Neural progenitor cell (in vitro differentiated cells): Measurements from ENCODE around the gene MAMSTR. TPM values are rescaled to one million over a fixed set of nuclear protein-coding genes. Genes with fewer than 3 reads are reported as not detected.
"Not testable (repeated sequence)": the region's sequence is repeated elsewhere in the genome, so short reads cannot be mapped to it uniquely, and the experiment has no call there.

Source experiments
- DNase-seq: peaks from one replicate; pipeline ENCODE4 v3.0.0-alpha.2; 2016; ENCODE audit warnings: low spot score
- H2AFZ ChIP-seq: fragments of 200-600 bp; sonication (generic); replicated peaks from 2 replicates; pipeline ENCODE4 v1.6.1; 2016; ENCODE audit warnings: antibody characterized with exemption
- H3F3A ChIP-seq: fragments of 200-600 bp; sonication (generic); 2 replicates; pipeline ENCODE4 v1.6.1; 2016; ENCODE audit warnings: antibody characterized with exemption, low read depth
- H3K27ac ChIP-seq: fragments of 200-600 bp; sonication (generic); 2 replicates; pipeline ENCODE4 v1.5.1; 2016; ENCODE audit warnings: mild to moderate bottlenecking
- H3K27me3 ChIP-seq: fragments of 200-600 bp; sonication (generic); 2 replicates; pipeline ENCODE4 v1.6.1; 2016; ENCODE audit warnings: mild to moderate bottlenecking, moderate library complexity
- H3K36me3 ChIP-seq: fragments of 200-600 bp; sonication (generic); 2 replicates; pipeline ENCODE4 v1.5.1; 2016
- H3K4me1 ChIP-seq: fragments of 200-600 bp; sonication (generic); 2 replicates; pipeline ENCODE4 v1.6.1; 2016; ENCODE audit warnings: mixed run types
- H3K4me2 ChIP-seq: fragments of 200-600 bp; sonication (generic); 2 replicates; pipeline ENCODE4 v1.6.1; 2016
- H3K4me3 ChIP-seq: fragments of 200-600 bp; sonication (generic); 2 replicates; pipeline ENCODE4 v1.5.1; 2016
- H3K79me2 ChIP-seq: fragments of 200-600 bp; sonication (generic); 2 replicates; pipeline ENCODE4 v1.6.1; 2016; ENCODE audit warnings: low read depth
- H3K9ac ChIP-seq: fragments of 200-600 bp; sonication (generic); 2 replicates; pipeline ENCODE4 v1.6.1; 2016
- H3K9me3 ChIP-seq: fragments of 200-600 bp; sonication (generic); 2 replicates; pipeline ENCODE4 v1.5.1; 2016; ENCODE audit warnings: low read depth
- H4K20me1 ChIP-seq: fragments of 200-600 bp; sonication (generic); 2 replicates; pipeline ENCODE4 v1.6.1; 2016; ENCODE audit warnings: low read depth
- H3K27ac Mint-ChIP-seq: 3 replicates; pipeline ENCODE4 v1.8.0; 2021; ENCODE audit warnings: mixed read lengths
- H3K27me3 Mint-ChIP-seq: 2 replicates; pipeline ENCODE4 v1.8.0; 2022; ENCODE audit warnings: low read depth, mild to moderate bottlenecking, inconsistent platforms, moderate library complexity, mixed read lengths; ENCODE audit not compliant: insufficient read depth
- H3K36me3 Mint-ChIP-seq: 3 replicates; pipeline ENCODE4 v1.8.0; 2021; ENCODE audit warnings: mixed read lengths
- H3K4me1 Mint-ChIP-seq: 3 replicates; pipeline ENCODE4 v1.8.0; 2021; ENCODE audit warnings: mixed read lengths
- H3K4me3 Mint-ChIP-seq: 3 replicates; pipeline ENCODE4 v1.8.0; 2021; ENCODE audit warnings: mild to moderate bottlenecking, moderate library complexity, mixed read lengths
- H3K9me3 Mint-ChIP-seq: 3 replicates; pipeline ENCODE4 v1.8.0; 2020; ENCODE audit warnings: mixed read lengths
- EZH2 ChIP-seq: fragments of 200-600 bp; sonication (generic); IDR thresholded peaks from 2 replicates; pipeline ENCODE4 v1.6.1; 2017; ENCODE audit warnings: antibody characterized with exemption, mild to moderate bottlenecking, moderate library complexity
- EZH2phosphoT487 ChIP-seq: fragments of 200-600 bp; sonication (generic); IDR thresholded peaks from 2 replicates; pipeline ENCODE4 v1.6.1; 2017; ENCODE audit warnings: antibody characterized with exemption
- total RNA-seq: library from RNA; depleted of rRNA; stranded (reverse); fragments of >200 nt; gene quantifications from 2 replicates; pipeline ENCODE4 v1.2.3, GENCODE V29; 2015; ENCODE audit warnings: low replicate concordance
- TF ChIP-seq, protein P1 (sequence below): fragments of 200-600 bp; sonication (generic); IDR thresholded peaks from 2 replicates; pipeline ENCODE4 v1.5.1; 2017; ENCODE audit warnings: antibody characterized with exemption, mild to moderate bottlenecking

MAMSTR gene
- total RNA-seq, 1 donor from 2014 or later: 1.2 TPM

DNA sequence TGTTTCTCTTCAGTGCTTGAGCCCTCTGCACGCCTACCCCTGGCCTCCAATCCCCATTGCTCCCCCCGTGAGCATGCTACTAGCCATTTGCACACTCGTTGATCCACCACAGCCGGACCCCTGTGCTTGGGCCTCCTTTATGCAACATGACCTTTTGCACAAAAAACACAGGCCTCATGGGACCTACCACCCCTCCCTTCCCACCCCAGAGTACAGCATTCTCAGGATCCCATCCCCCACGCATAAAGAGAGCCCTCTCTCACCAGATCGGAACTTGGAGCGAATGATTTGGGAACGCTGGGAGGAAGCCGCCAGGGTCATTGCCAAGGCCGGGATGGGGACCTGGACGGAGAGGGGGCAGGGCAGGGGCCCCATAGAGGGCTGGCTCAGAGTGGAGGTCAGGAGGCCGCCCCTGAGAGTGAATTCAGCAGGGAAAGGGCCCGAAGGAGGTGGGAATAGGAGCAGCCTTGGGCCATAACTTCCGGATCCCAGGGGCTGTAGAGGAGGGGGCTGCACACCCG lies 754 bp downstream of the MAMSTR start:
- no peaks in the 10 kb centered on the region for H3K36me3 Mint-ChIP-seq
- H3K9me3 Mint-ChIP-seq: no peaks in the 10 kb centered on the region
- Histone ChIP-seq H3K36me3 (no peaks in the 10 kb centered on the region), H3K4me2 (peak overlapping the region; percentile 12), H3K27ac (no peak overlapping the region), H3K4me3 (no peak overlapping the region), H3K79me2 (no peaks in the 10 kb centered on the region), H3K9me3 (no peaks in the 10 kb centered on the region), H3K4me1 (peaks cover 13% of the 10 kb centered on the region), H3F3A (peaks cover 28% of the 10 kb centered on the region), H4K20me1 (no peaks in the 10 kb centered on the region), H3K9ac (no peak overlapping the region), H3K27me3 (no peaks in the 10 kb centered on the region), H2AFZ (no peak overlapping the region)
- H3K4me3 Mint-ChIP-seq: peak overlapping the region; percentile 33
- DNase-seq: no peak
- TF ChIP-seq, protein P1, sequence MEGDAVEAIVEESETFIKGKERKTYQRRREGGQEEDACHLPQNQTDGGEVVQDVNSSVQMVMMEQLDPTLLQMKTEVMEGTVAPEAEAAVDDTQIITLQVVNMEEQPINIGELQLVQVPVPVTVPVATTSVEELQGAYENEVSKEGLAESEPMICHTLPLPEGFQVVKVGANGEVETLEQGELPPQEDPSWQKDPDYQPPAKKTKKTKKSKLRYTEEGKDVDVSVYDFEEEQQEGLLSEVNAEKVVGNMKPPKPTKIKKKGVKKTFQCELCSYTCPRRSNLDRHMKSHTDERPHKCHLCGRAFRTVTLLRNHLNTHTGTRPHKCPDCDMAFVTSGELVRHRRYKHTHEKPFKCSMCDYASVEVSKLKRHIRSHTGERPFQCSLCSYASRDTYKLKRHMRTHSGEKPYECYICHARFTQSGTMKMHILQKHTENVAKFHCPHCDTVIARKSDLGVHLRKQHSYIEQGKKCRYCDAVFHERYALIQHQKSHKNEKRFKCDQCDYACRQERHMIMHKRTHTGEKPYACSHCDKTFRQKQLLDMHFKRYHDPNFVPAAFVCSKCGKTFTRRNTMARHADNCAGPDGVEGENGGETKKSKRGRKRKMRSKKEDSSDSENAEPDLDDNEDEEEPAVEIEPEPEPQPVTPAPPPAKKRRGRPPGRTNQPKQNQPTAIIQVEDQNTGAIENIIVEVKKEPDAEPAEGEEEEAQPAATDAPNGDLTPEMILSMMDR: no peak
- no peak for TF ChIP-seq EZH2
- H3K27me3 Mint-ChIP-seq: peaks cover 9% of the 10 kb centered on the region
- peak overlapping the region; percentile 89 for H3K27ac Mint-ChIP-seq
- peaks cover 57% of the 10 kb centered on the region for H3K4me1 Mint-ChIP-seq

DNA sequence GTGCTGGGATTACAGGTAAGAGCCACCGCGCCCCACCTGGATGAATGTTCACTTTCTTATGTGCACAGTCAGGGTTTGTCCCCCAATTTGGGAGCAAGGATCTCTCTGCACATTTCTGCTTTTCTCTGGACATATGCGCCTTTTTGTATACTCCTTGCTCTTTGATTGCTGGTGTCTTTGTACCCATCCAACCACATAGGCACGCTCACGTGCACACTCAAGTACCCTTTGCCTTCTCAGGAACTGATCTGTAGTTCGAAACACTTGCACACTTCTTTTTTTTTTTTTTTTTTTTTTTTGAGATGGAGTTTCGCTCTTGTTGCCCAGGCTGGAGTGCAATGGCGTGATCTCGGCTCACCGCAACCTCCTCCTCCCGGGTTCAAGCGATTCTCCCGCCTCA lies 1.4 kb downstream of the MAMSTR start:
- H3K9me3 ChIP-seq, H3K4me3 ChIP-seq, H3K27ac ChIP-seq, H3K27me3 ChIP-seq, H3K4me3 Mint-ChIP-seq, H3K27ac Mint-ChIP-seq, H3K36me3 ChIP-seq, DNase-seq, H4K20me1 ChIP-seq, H3K4me2 ChIP-seq, H3K36me3 Mint-ChIP-seq, H3K79me2 ChIP-seq, H3K9ac ChIP-seq, H3K27me3 Mint-ChIP-seq, H3K9me3 Mint-ChIP-seq, H2AFZ ChIP-seq: not testable (repeated sequence)
- peaks cover 58% of the 10 kb centered on the region for H3K4me1 Mint-ChIP-seq
- Histone ChIP-seq H3F3A (peaks cover 34% of the 10 kb centered on the region), H3K4me1 (peaks cover 15% of the 10 kb centered on the region)

DNA sequence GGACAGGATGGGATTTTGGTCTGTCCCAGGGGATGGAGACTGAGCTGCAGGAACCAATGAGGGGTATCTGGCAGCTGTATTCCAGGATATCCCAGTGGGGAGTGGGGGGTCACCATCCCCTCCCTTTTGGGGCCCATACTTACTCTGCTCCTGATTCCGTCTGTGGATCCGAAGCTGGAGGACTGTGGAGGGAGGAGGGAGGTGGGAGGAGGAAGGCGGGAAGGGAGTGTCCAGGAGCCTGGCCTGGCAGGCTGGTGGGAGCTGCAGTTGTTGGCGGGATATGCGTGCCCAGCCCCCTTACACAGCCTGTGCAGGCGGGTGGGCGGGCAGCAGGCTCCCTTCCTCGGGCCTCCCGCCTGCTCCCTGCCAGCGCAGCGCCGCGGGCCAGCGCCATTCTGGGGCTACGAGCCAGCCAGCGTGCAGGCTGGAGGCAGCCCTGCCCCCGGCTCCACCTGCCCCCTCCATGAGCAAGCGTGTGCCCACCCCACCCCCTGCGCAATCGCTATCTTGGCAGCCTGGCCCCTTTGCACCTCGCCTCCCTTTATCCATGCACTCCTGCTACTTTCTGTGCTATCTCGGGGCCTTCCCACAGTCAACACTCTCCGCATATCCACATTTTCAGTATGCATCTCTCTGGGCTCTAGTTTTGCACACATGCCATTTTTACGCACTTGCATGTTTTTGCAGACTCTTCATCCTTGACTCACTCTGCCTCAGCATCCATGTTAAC lies 2.8 kb downstream of the MAMSTR start:
- H3K4me2 ChIP-seq: peak overlapping the region; percentile 61
- no peak overlapping the region for H3K27ac ChIP-seq
- H2AFZ ChIP-seq: peak overlapping the region; percentile 36
- peaks cover 8% of the 10 kb centered on the region for H3K27me3 Mint-ChIP-seq
- no peaks in the 10 kb centered on the region for H4K20me1 ChIP-seq
- H3K27ac Mint-ChIP-seq: peak overlapping the region; percentile 14
- no peak overlapping the region for H3K4me3 ChIP-seq
- no peaks in the 10 kb centered on the region for H3K9me3 Mint-ChIP-seq
- TF ChIP-seq, protein P1: no peak
- TF ChIP-seq EZH2phosphoT487 (no peak), EZH2 (no peak)
- peak overlapping the region; percentile 69 for H3K4me3 Mint-ChIP-seq
- H3K9me3 ChIP-seq: no peaks in the 10 kb centered on the region
- H3K79me2 ChIP-seq: no peaks in the 10 kb centered on the region
- no peaks in the 10 kb centered on the region for H3K36me3 Mint-ChIP-seq
- H3F3A ChIP-seq: peaks cover 38% of the 10 kb centered on the region
- peaks cover 18% of the 10 kb centered on the region for H3K4me1 ChIP-seq
- H3K9ac ChIP-seq: no peak overlapping the region
- no peaks in the 10 kb centered on the region for H3K27me3 ChIP-seq
- peaks cover 60% of the 10 kb centered on the region for H3K4me1 Mint-ChIP-seq
- no peaks in the 10 kb centered on the region for H3K36me3 ChIP-seq
- peak; percentile 63 for DNase-seq

DNA sequence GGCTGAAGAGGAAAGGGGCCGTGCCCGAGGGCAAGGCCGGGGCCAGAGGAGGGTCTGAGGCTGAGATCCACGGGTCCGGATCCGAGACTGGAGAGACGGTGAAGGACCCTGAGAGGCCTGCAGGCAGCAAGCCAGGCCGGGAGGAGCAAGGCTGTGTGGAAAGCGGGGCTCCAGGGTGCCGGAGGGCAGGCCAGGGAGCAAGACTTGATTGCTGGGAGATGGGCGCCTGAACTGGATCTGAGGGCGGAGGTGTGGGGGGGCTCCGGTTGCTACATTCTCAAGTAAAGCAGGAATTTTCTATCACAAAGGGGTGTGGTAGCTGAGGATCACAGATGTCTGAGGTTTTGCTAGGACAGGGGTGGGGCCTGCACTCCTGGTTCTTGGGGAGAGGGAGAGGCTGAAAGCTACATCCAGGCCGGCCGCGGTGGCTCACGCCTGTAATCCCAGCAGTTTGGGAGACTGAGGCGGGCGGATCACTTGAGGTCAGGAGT lies 3.8 kb downstream of the MAMSTR start:
- Histone ChIP-seq H3K4me2 (peak overlapping the region; percentile 81), H3K36me3 (no peaks in the 10 kb centered on the region), H3K4me1 (peaks cover 18% of the 10 kb centered on the region), H3K9ac (no peak overlapping the region), H2AFZ (no peak overlapping the region), H3F3A (peaks cover 42% of the 10 kb centered on the region), H4K20me1 (no peaks in the 10 kb centered on the region), H3K27ac (no peak overlapping the region), H3K79me2 (no peaks in the 10 kb centered on the region), H3K27me3 (no peaks in the 10 kb centered on the region), H3K4me3 (no peak overlapping the region), H3K9me3 (no peaks in the 10 kb centered on the region)
- peak overlapping the region; percentile 79 for H3K4me3 Mint-ChIP-seq
- H3K27me3 Mint-ChIP-seq: peaks cover 8% of the 10 kb centered on the region
- H3K4me1 Mint-ChIP-seq: peaks cover 55% of the 10 kb centered on the region
- H3K36me3 Mint-ChIP-seq: peaks cover 2% of the 10 kb centered on the region
- TF ChIP-seq EZH2: no peak
- TF ChIP-seq, protein P1: no peak
- TF ChIP-seq EZH2phosphoT487: no peak
- H3K27ac Mint-ChIP-seq: peak overlapping the region; percentile 78
- H3K9me3 Mint-ChIP-seq: no peaks in the 10 kb centered on the region
- no peak for DNase-seq
